CD14-positive monocyte (primary cell): ENCODE results near the gene USP31. TPM values are rescaled to one million over a fixed set of nuclear protein-coding genes. Genes with fewer than 3 reads are reported as not detected.

Experiments
- DNase-seq, 3 donors: peaks; one replicate each; pipeline ENCODE4 v3.0.0-alpha.2; 2011 to 2022
- H2AFZ ChIP-seq: 2 replicates; pipeline ENCODE4 v1.6.0; 2012; ENCODE audit warnings: mild to moderate bottlenecking, low read depth, low read length, inconsistent platforms; ENCODE audit not compliant: insufficient read depth, poor library complexity, severe bottlenecking
- H3K27ac ChIP-seq, 2 donors: 1 replicate in 1 of 2; 2 replicates in 1 of 2; pipeline ENCODE4 v1.5.1; 2012 to 2013; ENCODE audit warnings: low read length in 2 of 2, control low read depth in 1 of 2, inconsistent platforms in 1 of 2, low read depth in 1 of 2, mild to moderate bottlenecking in 1 of 2
- H3K27me3 ChIP-seq, 2 donors: one replicate each; pipeline versions ENCODE4 v1.6.0 to v1.6.1; 2011 to 2013; ENCODE audit warnings: low read length in 2 of 2; ENCODE audit not compliant: control insufficient read depth in 2 of 2, insufficient read depth in 2 of 2
- H3K36me3 ChIP-seq, 2 donors: replicated peaks in 1 of 2; 1 replicate in 1 of 2; 2 replicates in 1 of 2; pipeline versions ENCODE4 v1.5.1 to v1.6.1; 2012 to 2013; ENCODE audit warnings: low read length in 2 of 2, control low read depth in 1 of 2, inconsistent platforms in 1 of 2, mild to moderate bottlenecking in 1 of 2; ENCODE audit not compliant: insufficient read depth in 2 of 2, control insufficient read depth in 1 of 2
- H3K4me1 ChIP-seq, 2 donors: 1 replicate in 1 of 2; 2 replicates in 1 of 2; pipeline versions ENCODE4 v1.5.1 to v1.6.1; 2012 to 2013; ENCODE audit warnings: low read length in 2 of 2, control low read depth in 1 of 2, inconsistent platforms in 1 of 2, mild to moderate bottlenecking in 1 of 2, moderate library complexity in 1 of 2; ENCODE audit not compliant: insufficient read depth in 2 of 2, control insufficient read depth in 1 of 2
- H3K4me2 ChIP-seq: replicated peaks from 2 replicates; pipeline ENCODE3; 2012; ENCODE audit warnings: low read length, moderate library complexity, mild to moderate bottlenecking; ENCODE audit not compliant: poor library complexity, severe bottlenecking; ENCODE audit errors: extremely low read depth
- H3K4me3 ChIP-seq, 3 experiments: fragments of 200-600 bp in 1 of 3; sonication (generic) in 1 of 3; replicated peaks in 1 of 3; 1 replicate in 2 of 3; 2 replicates in 1 of 3; pipeline ENCODE4 v1.5.1; 2011 to 2013; ENCODE audit warnings: low read length in 3 of 3, mild to moderate bottlenecking in 3 of 3, control low read depth in 2 of 3, low read depth in 2 of 3, inconsistent platforms in 1 of 3, moderate library complexity in 1 of 3
- H3K79me2 ChIP-seq: 2 replicates; pipeline ENCODE4 v1.6.0; 2012; ENCODE audit warnings: mild to moderate bottlenecking, control low read depth, inconsistent platforms, low read length, moderate library complexity; ENCODE audit not compliant: insufficient read depth
- H3K9ac ChIP-seq: 2 replicates; pipeline ENCODE4 v1.6.0; 2017; ENCODE audit warnings: low read length, mild to moderate bottlenecking; ENCODE audit not compliant: insufficient read depth, poor library complexity, severe bottlenecking
- H3K9me3 ChIP-seq, 2 donors: replicated peaks in 1 of 2; 1 replicate in 1 of 2; 2 replicates in 1 of 2; pipeline versions ENCODE4 v1.5.1 to v1.6.1; 2012 to 2013; ENCODE audit warnings: low read length in 2 of 2, control low read depth in 1 of 2; ENCODE audit not compliant: control insufficient read depth in 1 of 2, insufficient read depth in 1 of 2
- H4K20me1 ChIP-seq: 2 replicates; pipeline ENCODE4 v1.6.0; 2012; ENCODE audit warnings: mild to moderate bottlenecking, low read length, control low read depth, moderate library complexity; ENCODE audit not compliant: insufficient read depth
- H3K27ac Mint-ChIP-seq, 7 donors: one replicate each; pipeline ENCODE4 v1.8.0; 2020; ENCODE audit warnings: mild to moderate bottlenecking in 7 of 7, mixed read lengths in 7 of 7, moderate library complexity in 6 of 7, inconsistent platforms in 2 of 7
- H3K27me3 Mint-ChIP-seq, 3 donors: one replicate each; pipeline ENCODE4 v1.8.0; 2021 to 2022; ENCODE audit warnings: low read depth in 3 of 3, mild to moderate bottlenecking in 3 of 3, mixed read lengths in 3 of 3, moderate library complexity in 3 of 3, inconsistent platforms in 1 of 3
- H3K36me3 Mint-ChIP-seq, 2 donors: one replicate each; pipeline ENCODE4 v1.8.0; 2020; ENCODE audit warnings: mixed read lengths in 2 of 2, inconsistent platforms in 1 of 2, mild to moderate bottlenecking in 1 of 2
- H3K4me1 Mint-ChIP-seq: one replicate; pipeline ENCODE4 v1.8.0; 2020; ENCODE audit warnings: mild to moderate bottlenecking, mixed read lengths
- H3K4me3 Mint-ChIP-seq, 2 donors: one replicate each; pipeline ENCODE4 v1.8.0; 2020; ENCODE audit warnings: mild to moderate bottlenecking in 2 of 2, mixed read lengths in 2 of 2, moderate library complexity in 1 of 2
- H3K9me3 Mint-ChIP-seq, 7 donors: one replicate each; pipeline ENCODE4 v1.8.0; 2020 to 2022; ENCODE audit warnings: mixed read lengths in 7 of 7, mild to moderate bottlenecking in 6 of 7, moderate library complexity in 6 of 7, inconsistent platforms in 2 of 7
- WGBS: methylation state at CpG from one replicate; pipeline ENCODE4 v1.1.5; 2013; ENCODE audit warnings: missing lambda C conversion rate; ENCODE audit not compliant: insufficient coverage; 5-methylcytosine and 5-hydroxymethylcytosine counted together
- intact Hi-C, 2 donors: fragments of 100-400 bp; cut with micrococcal nuclease; formaldehyde crosslinking; loops; one replicate each; pipeline versions ENCODE4 v1.15.0 to v1.15.1; 2023
- polyA plus RNA-seq, 3 donors: library from polyadenylated mRNA; depleted of rRNA in 1 of 3; unstranded in 2 of 3; stranded (reverse) in 1 of 3; fragments of 300-500 nt in 2 of 3; fragments of >200 nt in 1 of 3; fragmentation: Illumina TruSeq in 2 of 3; gene quantifications; 1 replicate in 2 of 3; 2 replicates in 1 of 3; pipeline ENCODE4 v1.2.3, GENCODE V29; 2012 to 2021
- TF ChIP-seq, protein P1 (sequence below): fragments of 200-600 bp; IDR thresholded peaks from one replicate; pipeline ENCODE4 v1.8.0; 2022; ENCODE audit warnings: antibody characterized with exemption, mild to moderate bottlenecking

Gene USP31
- polyA plus RNA-seq, 3 donors: 0.15 to 4.1 (median 0.36) TPM

DNA sequence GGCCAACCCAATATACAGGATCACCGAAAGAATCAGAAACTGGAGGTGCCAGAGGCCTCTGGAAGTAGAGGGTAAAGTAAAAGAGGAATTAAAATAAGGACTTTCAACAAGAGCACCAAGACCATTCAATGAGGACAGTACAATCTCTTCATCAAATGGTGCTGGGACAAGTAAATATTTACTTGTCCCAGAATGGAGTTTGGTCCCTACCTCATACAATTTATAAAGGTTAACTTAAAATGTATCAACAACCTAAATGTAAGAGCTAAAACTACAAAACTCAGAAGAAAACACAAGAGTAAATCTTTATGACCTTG lies 56.5 kb downstream of the USP31 start:
- no peaks in the 10 kb centered on the region for H3K79me2 ChIP-seq
- no peak overlapping the region for H3K9ac ChIP-seq
- no peak overlapping the region for H3K4me3 ChIP-seq
- H2AFZ ChIP-seq: no peak overlapping the region
- no peaks in the 10 kb centered on the region for H3K9me3 ChIP-seq
- Mint-ChIP-seq H3K27ac (no peak overlapping the region), H3K36me3 (peaks cover 42 to 53% of the 10 kb centered on the region in 2 donors), H3K9me3 (peaks cover 0 to 2% (median 0%) of the 10 kb centered on the region in 7 donors), H3K27me3 (peaks cover 0 to 2% (median 0%) of the 10 kb centered on the region in 3 donors), H3K4me1 (peaks cover 16% of the 10 kb centered on the region), H3K4me3 (no peak overlapping the region)
- H3K4me1 ChIP-seq: no peaks in the 10 kb centered on the region
- no CpG with 5 or more reads among the region's 1 CpG for WGBS
- no peak overlapping the region for H3K27ac ChIP-seq
- no peak overlapping the region for H3K4me2 ChIP-seq
- DNase-seq: no peak
- TF ChIP-seq, protein P1, sequence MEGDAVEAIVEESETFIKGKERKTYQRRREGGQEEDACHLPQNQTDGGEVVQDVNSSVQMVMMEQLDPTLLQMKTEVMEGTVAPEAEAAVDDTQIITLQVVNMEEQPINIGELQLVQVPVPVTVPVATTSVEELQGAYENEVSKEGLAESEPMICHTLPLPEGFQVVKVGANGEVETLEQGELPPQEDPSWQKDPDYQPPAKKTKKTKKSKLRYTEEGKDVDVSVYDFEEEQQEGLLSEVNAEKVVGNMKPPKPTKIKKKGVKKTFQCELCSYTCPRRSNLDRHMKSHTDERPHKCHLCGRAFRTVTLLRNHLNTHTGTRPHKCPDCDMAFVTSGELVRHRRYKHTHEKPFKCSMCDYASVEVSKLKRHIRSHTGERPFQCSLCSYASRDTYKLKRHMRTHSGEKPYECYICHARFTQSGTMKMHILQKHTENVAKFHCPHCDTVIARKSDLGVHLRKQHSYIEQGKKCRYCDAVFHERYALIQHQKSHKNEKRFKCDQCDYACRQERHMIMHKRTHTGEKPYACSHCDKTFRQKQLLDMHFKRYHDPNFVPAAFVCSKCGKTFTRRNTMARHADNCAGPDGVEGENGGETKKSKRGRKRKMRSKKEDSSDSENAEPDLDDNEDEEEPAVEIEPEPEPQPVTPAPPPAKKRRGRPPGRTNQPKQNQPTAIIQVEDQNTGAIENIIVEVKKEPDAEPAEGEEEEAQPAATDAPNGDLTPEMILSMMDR: no peak
- no peaks in the 10 kb centered on the region for H4K20me1 ChIP-seq
- H3K36me3 ChIP-seq: peaks cover 0 to 48% of the 10 kb centered on the region in 2 donors
- H3K27me3 ChIP-seq: no peaks in the 10 kb centered on the region
- intact Hi-C loops: no loop called here

DNA sequence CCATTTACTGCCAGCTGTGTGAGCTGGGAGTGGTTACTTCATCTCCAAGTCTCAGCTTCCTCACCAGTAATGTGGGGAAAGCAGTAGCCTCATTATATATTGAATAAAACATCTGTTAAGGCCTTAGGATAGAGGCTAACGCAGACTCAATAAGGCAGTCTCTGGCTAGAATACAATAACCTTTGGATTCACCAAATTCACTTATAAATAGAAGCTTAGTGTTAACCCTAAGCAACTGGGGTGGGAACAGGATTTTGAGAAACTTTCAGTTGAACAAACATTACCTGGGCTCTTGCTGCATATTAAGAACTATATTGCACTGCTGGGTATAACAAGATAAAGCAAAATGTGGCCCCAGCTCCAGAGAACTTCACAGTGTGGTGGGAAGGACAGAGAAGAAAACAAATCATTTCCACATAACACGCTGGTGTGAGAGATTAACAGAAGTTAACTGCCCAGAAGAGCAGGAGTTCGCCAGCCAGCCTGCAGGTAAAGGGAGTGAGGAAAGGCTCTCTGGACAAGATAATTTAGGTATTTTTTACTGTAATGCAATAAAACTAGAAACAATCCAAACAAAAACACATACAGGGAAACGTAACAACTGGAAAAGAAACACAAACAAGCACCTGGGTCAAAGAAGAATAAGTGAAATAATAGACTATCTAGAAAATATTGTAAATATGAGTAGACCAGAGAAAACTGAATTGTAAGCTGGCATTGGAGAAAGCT lies 57.0 kb downstream of the USP31 start:
- H3K4me2 ChIP-seq: no peak overlapping the region
- no peaks in the 10 kb centered on the region for H4K20me1 ChIP-seq
- DNase-seq: no peak
- intact Hi-C loops: no loop called here
- no peak overlapping the region for H3K4me3 ChIP-seq
- H3K79me2 ChIP-seq: no peaks in the 10 kb centered on the region
- no CpG with 5 or more reads among the region's 4 CpGs for WGBS
- no peaks in the 10 kb centered on the region for H3K27me3 ChIP-seq
- Mint-ChIP-seq H3K27ac (no peak overlapping the region), H3K27me3 (peaks cover 0 to 2% (median 0%) of the 10 kb centered on the region in 3 donors), H3K4me3 (no peak overlapping the region), H3K9me3 (peaks cover 0 to 2% (median 0%) of the 10 kb centered on the region in 7 donors), H3K36me3 (peaks cover 42 to 55% of the 10 kb centered on the region in 2 donors), H3K4me1 (peaks cover 16% of the 10 kb centered on the region)
- TF ChIP-seq, protein P1: no peak
- no peaks in the 10 kb centered on the region for H3K9me3 ChIP-seq
- H2AFZ ChIP-seq: no peak overlapping the region
- no peak overlapping the region for H3K9ac ChIP-seq
- H3K36me3 ChIP-seq: peaks cover 0 to 52% of the 10 kb centered on the region in 2 donors
- no peak overlapping the region for H3K27ac ChIP-seq
- H3K4me1 ChIP-seq: no peaks in the 10 kb centered on the region
